Activated B cell treated with CpG ODN at 0.5 μM for 24 hours (primary cell): ENCODE measurements around the gene PTPRD. TPM values are rescaled to one million over a fixed set of nuclear protein-coding genes. Genes with fewer than 3 reads are reported as not detected.
"Not testable (repeated sequence)": the region's sequence is repeated elsewhere in the genome, so short reads cannot be mapped to it uniquely, and the experiment has no call there.

ENCODE experiments used
- ATAC-seq: fragments of 200-7000 bp; cut with Tn5 transposase; one replicate; pipeline ENCODE4 v1.10.0; 2021; ENCODE audit warnings: low read depth, mild to moderate bottlenecking, moderate library complexity
- CTCF ChIA-PET: fragments of 350-600 bp; sonication (Branson Sonifier 250); formaldehyde crosslinking; loops from one replicate; lab custom pipeline; 2021; ENCODE audit warnings: antibody characterized with exemption; lab: Charles Lee
- POLR2A ChIA-PET: fragments of 350-600 bp; sonication (Branson Sonifier 250); formaldehyde crosslinking; loops from one replicate; lab custom pipeline; 2021; ENCODE audit warnings: antibody characterized with exemption; lab: Charles Lee
- DNase-seq: peaks from one replicate; pipeline ENCODE4 v3.0.0; 2022
- H3K27ac Mint-ChIP-seq: one replicate; pipeline ENCODE4 v1.8.0; 2020; ENCODE audit warnings: mixed read lengths
- H3K27me3 Mint-ChIP-seq: one replicate; pipeline ENCODE4 v1.8.0; 2021; ENCODE audit warnings: mixed read lengths
- H3K36me3 Mint-ChIP-seq: one replicate; pipeline ENCODE4 v1.8.0; 2021; ENCODE audit warnings: low read depth, mixed read lengths
- H3K4me1 Mint-ChIP-seq: one replicate; pipeline ENCODE4 v1.8.0; 2021; ENCODE audit warnings: mixed read lengths
- H3K4me3 Mint-ChIP-seq: one replicate; pipeline ENCODE4 v1.8.0; 2020; ENCODE audit warnings: mild to moderate bottlenecking, mixed read lengths
- H3K9me3 Mint-ChIP-seq: one replicate; pipeline ENCODE4 v1.8.0; 2020; ENCODE audit warnings: mixed read lengths
- intact Hi-C: fragments of 100-400 bp; cut with micrococcal nuclease; formaldehyde crosslinking; loops from one replicate; pipeline ENCODE4 v1.15.1; 2024
- total RNA-seq: library from RNA; stranded (reverse); gene quantifications from 2 replicates; pipeline ENCODE4 v1.2.3, GENCODE V29; 2022
- TF ChIP-seq, protein P1 (sequence below): fragments of 200-600 bp; IDR thresholded peaks from one replicate; pipeline ENCODE4 v1.8.0; 2022; ENCODE audit warnings: antibody characterized with exemption, mild to moderate bottlenecking

The PTPRD gene
- total RNA-seq, 1 donor from 2014 or later = 0.04 TPM

GRCh38 chr9:8924562-8924961 lies 1688.2 kb downstream of the PTPRD start:
- POLR2A ChIA-PET = no interaction called here
- no peaks in the 10 kb centered on the region for H3K4me1 Mint-ChIP-seq
- no peak overlapping the region for H3K27ac Mint-ChIP-seq
- ATAC-seq = no peak
- intact Hi-C loops = loop anchor here (5.0 kb wide), 1 partner anchor 48 kb away; no protein-coding TSS in a partner anchor
- CTCF ChIA-PET = no interaction called here
- no peak overlapping the region for H3K4me3 Mint-ChIP-seq
- no peak for DNase-seq
- no peaks in the 10 kb centered on the region for H3K36me3 Mint-ChIP-seq
- TF ChIP-seq, protein P1, sequence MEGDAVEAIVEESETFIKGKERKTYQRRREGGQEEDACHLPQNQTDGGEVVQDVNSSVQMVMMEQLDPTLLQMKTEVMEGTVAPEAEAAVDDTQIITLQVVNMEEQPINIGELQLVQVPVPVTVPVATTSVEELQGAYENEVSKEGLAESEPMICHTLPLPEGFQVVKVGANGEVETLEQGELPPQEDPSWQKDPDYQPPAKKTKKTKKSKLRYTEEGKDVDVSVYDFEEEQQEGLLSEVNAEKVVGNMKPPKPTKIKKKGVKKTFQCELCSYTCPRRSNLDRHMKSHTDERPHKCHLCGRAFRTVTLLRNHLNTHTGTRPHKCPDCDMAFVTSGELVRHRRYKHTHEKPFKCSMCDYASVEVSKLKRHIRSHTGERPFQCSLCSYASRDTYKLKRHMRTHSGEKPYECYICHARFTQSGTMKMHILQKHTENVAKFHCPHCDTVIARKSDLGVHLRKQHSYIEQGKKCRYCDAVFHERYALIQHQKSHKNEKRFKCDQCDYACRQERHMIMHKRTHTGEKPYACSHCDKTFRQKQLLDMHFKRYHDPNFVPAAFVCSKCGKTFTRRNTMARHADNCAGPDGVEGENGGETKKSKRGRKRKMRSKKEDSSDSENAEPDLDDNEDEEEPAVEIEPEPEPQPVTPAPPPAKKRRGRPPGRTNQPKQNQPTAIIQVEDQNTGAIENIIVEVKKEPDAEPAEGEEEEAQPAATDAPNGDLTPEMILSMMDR = no peak
- H3K27me3 Mint-ChIP-seq = no peaks in the 10 kb centered on the region
- no peaks in the 10 kb centered on the region for H3K9me3 Mint-ChIP-seq

DNA sequence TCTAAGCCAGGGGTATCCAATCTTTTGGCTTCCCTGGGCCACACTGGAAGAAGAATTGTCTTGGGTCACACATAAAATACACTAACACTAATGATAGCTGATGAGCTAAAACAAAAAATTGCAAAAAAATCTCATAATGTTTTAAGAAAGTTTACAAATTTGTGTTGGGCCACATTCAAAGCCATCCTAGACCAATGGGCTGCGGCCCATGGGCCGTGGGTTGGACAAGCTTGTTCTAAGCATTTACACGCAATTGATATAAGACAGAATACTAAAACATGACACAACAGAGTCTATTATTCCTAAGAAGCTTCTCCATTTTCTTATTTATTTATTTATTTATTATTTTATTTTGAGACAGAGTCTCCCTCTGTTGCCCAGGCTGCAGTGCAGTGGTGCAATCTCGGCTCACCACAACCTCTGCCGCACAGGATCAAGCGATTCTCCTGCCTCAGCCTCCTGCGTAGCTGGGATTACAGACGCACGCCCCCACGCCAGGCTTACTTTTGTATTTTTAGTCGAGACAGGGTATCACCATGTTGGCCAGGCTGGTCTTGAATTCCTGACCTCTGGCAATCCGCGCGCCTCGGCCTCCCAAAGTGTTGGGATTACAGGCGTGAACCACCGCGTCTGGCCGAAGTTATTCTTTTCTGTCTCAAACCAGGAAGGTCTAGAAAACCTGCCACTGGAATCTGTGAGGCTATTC lies 1692.2 kb downstream of the PTPRD start:
- DNase-seq, H3K4me1 Mint-ChIP-seq, H3K4me3 Mint-ChIP-seq, CTCF ChIA-PET, ATAC-seq, H3K27me3 Mint-ChIP-seq, H3K36me3 Mint-ChIP-seq, H3K9me3 Mint-ChIP-seq, H3K27ac Mint-ChIP-seq, POLR2A ChIA-PET: not testable (repeated sequence)
- intact Hi-C loops = loop anchor here (5.0 kb wide), 1 partner anchor 52 kb away; no protein-coding TSS in a partner anchor

- Mint-ChIP-seq H3K27ac (no peak overlapping the region), H3K27me3 (no peaks in the 10 kb centered on the region), H3K36me3 (no peaks in the 10 kb centered on the region), H3K4me1 (no peaks in the 10 kb centered on the region), H3K4me3 (no peak overlapping the region), H3K9me3 (no peaks in the 10 kb centered on the region)
- ChIA-PET CTCF (no interaction called here), POLR2A (no interaction called here)
- intact Hi-C loops = no loop called here
- TF ChIP-seq, protein P1 = no peak
- ATAC-seq (no peak), DNase-seq (no peak)
Measured at GRCh38 chr9:8917956-8918739, 1694.7 kb downstream of the PTPRD start.

DNA sequence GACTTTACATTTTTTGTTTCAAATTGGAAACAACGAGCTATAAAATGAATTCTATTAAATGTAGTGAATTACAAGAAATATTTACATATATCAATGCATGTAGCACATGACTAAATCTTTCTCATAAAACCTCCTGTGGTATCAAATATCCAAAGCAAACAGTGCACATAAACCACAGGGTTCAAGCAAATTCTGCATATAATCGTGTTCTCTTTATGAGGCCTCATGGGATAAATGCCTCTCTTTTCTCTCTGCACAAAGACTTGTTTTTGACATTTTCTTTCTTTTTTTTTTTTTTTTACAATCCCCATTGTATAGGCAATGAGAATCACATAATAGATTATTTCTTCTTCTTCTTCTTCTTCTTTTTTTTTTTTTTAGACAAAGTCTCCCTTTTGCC lies 1696.0 kb downstream of the PTPRD start:
- ChIA-PET CTCF (no interaction called here), POLR2A (no interaction called here)
- ATAC-seq (no peak), DNase-seq (no peak)
- no peaks in the 10 kb centered on the region for H3K4me1 Mint-ChIP-seq
- no peak overlapping the region for H3K4me3 Mint-ChIP-seq
- no peaks in the 10 kb centered on the region for H3K9me3 Mint-ChIP-seq
- no peak overlapping the region for H3K27ac Mint-ChIP-seq
- TF ChIP-seq, protein P1 = no peak
- H3K36me3 Mint-ChIP-seq = no peaks in the 10 kb centered on the region
- intact Hi-C loops = no loop called here
- H3K27me3 Mint-ChIP-seq = no peaks in the 10 kb centered on the region

GRCh38 chr9:8907868-8908267 lies 1704.9 kb downstream of the PTPRD start:
- ATAC-seq = no peak
- DNase-seq = no peak
- intact Hi-C loops = no loop called here

More at GRCh38 chr9:8907868-8908267, 1704.9 kb downstream of the PTPRD start:
- H3K27ac Mint-ChIP-seq = no peak overlapping the region
- peaks cover 3% of the 10 kb centered on the region for H3K9me3 Mint-ChIP-seq
- ChIA-PET POLR2A (no interaction called here), CTCF (no interaction called here)
- TF ChIP-seq, protein P1 = no peak
- H3K27me3 Mint-ChIP-seq = no peaks in the 10 kb centered on the region
- no peaks in the 10 kb centered on the region for H3K36me3 Mint-ChIP-seq
- no peak overlapping the region for H3K4me3 Mint-ChIP-seq
- no peaks in the 10 kb centered on the region for H3K4me1 Mint-ChIP-seq
